AG04449 (cell line): Measurements from ENCODE around the gene ALKBH7.
"Not testable (repeated sequence)": the region's sequence is repeated elsewhere in the genome, so short reads cannot be mapped to it uniquely, and the experiment has no call there.

Experiments used
- CTCF ChIA-PET: fragments of 350-600 bp; formaldehyde crosslinking; extraction: SDS; loops from one replicate; lab custom pipeline; 2021; ENCODE audit warnings: antibody characterized with exemption; lab: Yijun Ruan, JAX
- POLR2A ChIA-PET: fragments of 400-600, 350-600 bp; formaldehyde crosslinking; extraction: SDS; loops from one replicate; lab custom pipeline; 2020; ENCODE audit warnings: antibody characterized with exemption, inconsistent platforms; lab: Yijun Ruan, JAX
- DNase-seq: peaks from one replicate; pipeline ENCODE4 v3.0.0-alpha.2; 2010; ENCODE audit warnings: low read depth, low spot score
- H3K4me3 ChIP-seq: 2 replicates; pipeline ENCODE4 v1.5.1; 2011; ENCODE audit warnings: low read depth, mild to moderate bottlenecking, control low read depth, low read length
- CTCF ChIP-seq: IDR thresholded peaks from one replicate; pipeline ENCODE4 v1.5.1; 2011; ENCODE audit warnings: mild to moderate bottlenecking, moderate library complexity, low read length, control low read depth, inconsistent platforms; ENCODE audit not compliant: insufficient read depth; ENCODE audit errors: missing control alignments

Gene ALKBH7

GRCh38 chr19:6354098-6354674, 18.4 kb upstream of the ALKBH7 start:
- CTCF ChIA-PET: interaction anchor here (0.6 to 4.0 kb wide), 15 partner anchors 9 to 365 kb away, joined by 3 to 17 read pairs (median 5); partner anchors contain the start of gene ALKBH7
- TF ChIP-seq CTCF: peak; percentile 27
- no peak overlapping the region for H3K4me3 ChIP-seq
- POLR2A ChIA-PET: no interaction called here
- no peak for DNase-seq

DNA sequence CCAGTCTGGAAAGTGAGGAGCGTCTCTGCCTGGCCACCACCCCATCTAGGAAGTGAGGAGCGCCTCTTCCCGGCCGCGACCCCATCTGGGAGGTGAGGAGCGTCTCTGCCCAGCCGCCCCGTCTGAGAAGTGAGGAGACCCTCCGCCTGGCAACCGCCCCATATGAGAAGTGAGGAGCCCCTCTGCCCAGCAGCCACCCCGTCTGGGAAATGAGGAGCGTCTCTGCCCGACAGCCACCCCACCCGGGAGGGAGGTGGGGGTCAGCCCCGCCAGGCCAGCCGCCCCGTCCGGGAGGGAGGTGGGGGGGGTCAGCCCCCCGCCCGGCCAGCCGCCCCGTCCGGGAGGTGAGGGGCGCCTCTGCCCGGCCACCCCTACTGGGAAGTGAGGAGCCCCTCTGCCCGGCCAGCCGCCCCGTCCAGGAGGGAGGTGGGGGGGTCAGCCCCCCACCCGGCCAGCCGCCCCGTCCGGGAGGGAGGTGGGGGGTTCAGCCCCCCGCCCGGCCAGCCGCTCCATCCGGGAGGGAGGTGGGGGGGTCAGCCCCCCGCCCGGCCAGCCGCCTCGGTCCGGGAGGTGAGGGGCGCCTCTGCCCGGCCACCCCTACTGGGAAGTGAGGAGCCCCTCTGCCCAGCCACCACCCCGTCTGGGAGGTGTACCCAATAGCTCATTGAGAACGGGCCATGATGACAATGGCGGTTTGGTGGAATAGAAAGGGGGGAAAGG, 17.1 kb upstream of the ALKBH7 start:
- CTCF ChIA-PET: interaction anchor here (1.1 kb wide), 1 partner anchor 137 kb away, joined by 5 read pairs; no protein-coding TSS in a partner anchor
- H3K4me3 ChIP-seq, DNase-seq, POLR2A ChIA-PET: not testable (repeated sequence)

GRCh38 chr19:6357174-6357573, 15.4 kb upstream of the ALKBH7 start:
- no peak overlapping the region for H3K4me3 ChIP-seq
- ChIA-PET CTCF (interaction anchor here (1.7 to 1.9 kb wide), 3 partner anchors 12 to 231 kb away, joined by 5 to 7 read pairs (median 5); no protein-coding TSS in a partner anchor), POLR2A (no interaction called here)
- DNase-seq: no peak
- no peak for TF ChIP-seq CTCF

- ChIA-PET CTCF (interaction anchor here (1.9 kb wide), 2 partner anchors 140 to 232 kb away, joined by 5 to 7 read pairs; no protein-coding TSS in a partner anchor), POLR2A (interaction anchor here (0.7 kb wide), 1 partner anchor 266 kb away, joined by 4 read pairs; no protein-coding TSS in a partner anchor)
- no peak for TF ChIP-seq CTCF
- no peak for DNase-seq
- H3K4me3 ChIP-seq: no peak overlapping the region
These were observed 14.6 kb upstream of the ALKBH7 start for GRCh38 chr19:6358003-6358402.

DNA sequence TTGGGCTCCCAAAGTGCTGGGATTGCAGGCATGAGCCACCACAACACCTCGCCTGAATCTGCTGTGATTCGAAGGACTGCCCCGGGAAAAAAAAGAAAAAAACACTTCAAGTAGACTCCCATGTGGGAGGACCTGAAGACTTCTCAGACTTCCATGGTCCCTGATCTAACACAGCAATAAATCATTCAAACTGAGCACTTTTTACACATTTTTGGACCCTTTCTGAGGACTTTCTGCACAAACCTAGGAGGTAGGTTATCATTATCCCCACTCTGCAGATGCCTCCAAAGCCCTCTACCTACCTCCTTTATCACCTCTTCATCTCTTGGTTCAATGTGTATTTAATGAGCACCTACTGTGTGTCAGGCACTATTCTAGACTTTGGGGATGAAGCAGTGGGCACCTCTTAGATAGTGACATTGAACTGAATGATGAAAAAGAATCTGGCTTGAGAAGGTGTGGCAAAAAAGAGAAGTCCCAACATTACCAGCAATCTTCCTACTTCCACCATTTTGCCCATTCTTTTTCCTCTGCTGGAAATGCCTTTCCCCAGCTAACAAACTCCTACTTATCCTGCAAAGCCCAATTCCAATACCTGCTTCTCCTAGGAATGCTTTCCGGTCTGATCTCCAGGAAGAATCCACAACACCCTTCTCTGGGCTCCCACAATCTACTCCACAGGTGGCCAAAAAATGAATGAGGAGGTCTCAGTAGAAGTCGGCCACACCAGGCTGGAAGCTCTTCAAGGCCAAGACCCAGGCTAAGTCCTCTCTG, 12.8 kb upstream of the ALKBH7 start:
- CTCF ChIA-PET: interaction anchor here (1.4 to 1.8 kb wide), 3 partner anchors 7 to 373 kb away, joined by 4 to 8 read pairs (median 5); no protein-coding TSS in a partner anchor
- no peak for DNase-seq
- TF ChIP-seq CTCF: no peak
- no peak overlapping the region for H3K4me3 ChIP-seq
- POLR2A ChIA-PET: interaction anchor here (1.9 kb wide), 1 partner anchor 13 kb away, joined by 17 read pairs; the partner anchor contains the start of gene ALKBH7

GRCh38 chr19:6360445-6360844, 12.1 kb upstream of the ALKBH7 start:
- ChIA-PET POLR2A (interaction anchor here (1.9 kb wide), 1 partner anchor 12 kb away, joined by 17 read pairs; the partner anchor contains the start of gene ALKBH7), CTCF (interaction anchor here (1.4 to 2.0 kb wide), 4 partner anchors 8 to 374 kb away, joined by 4 to 8 read pairs (median 6); no protein-coding TSS in a partner anchor)
- not testable (repeated sequence) for H3K4me3 ChIP-seq, DNase-seq

GRCh38 chr19:6360857-6361216, 11.8 kb upstream of the ALKBH7 start:
- POLR2A ChIA-PET: interaction anchor here (0.6 to 1.9 kb wide), 3 partner anchors 10 to 332 kb away, joined by 3 to 17 read pairs (median 4); partner anchors contain the start of gene ALKBH7
- CTCF ChIA-PET: interaction anchor here (1.4 to 2.0 kb wide), 4 partner anchors 8 to 374 kb away, joined by 4 to 8 read pairs (median 6); no protein-coding TSS in a partner anchor
- peak overlapping the region; percentile 77 for H3K4me3 ChIP-seq
- not testable (repeated sequence) for DNase-seq
